ENCODE data around the gene PCED1A.

PCED1A gene, protein sequence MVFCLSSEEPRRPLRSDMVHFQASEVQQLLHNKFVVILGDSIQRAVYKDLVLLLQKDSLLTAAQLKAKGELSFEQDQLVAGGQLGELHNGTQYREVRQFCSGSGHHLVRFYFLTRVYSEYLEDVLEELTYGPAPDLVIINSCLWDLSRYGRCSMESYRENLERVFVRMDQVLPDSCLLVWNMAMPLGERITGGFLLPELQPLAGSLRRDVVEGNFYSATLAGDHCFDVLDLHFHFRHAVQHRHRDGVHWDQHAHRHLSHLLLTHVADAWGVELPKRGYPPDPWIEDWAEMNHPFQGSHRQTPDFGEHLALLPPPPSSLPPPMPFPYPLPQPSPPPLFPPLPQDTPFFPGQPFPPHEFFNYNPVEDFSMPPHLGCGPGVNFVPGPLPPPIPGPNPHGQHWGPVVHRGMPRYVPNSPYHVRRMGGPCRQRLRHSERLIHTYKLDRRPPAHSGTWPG

DNA sequence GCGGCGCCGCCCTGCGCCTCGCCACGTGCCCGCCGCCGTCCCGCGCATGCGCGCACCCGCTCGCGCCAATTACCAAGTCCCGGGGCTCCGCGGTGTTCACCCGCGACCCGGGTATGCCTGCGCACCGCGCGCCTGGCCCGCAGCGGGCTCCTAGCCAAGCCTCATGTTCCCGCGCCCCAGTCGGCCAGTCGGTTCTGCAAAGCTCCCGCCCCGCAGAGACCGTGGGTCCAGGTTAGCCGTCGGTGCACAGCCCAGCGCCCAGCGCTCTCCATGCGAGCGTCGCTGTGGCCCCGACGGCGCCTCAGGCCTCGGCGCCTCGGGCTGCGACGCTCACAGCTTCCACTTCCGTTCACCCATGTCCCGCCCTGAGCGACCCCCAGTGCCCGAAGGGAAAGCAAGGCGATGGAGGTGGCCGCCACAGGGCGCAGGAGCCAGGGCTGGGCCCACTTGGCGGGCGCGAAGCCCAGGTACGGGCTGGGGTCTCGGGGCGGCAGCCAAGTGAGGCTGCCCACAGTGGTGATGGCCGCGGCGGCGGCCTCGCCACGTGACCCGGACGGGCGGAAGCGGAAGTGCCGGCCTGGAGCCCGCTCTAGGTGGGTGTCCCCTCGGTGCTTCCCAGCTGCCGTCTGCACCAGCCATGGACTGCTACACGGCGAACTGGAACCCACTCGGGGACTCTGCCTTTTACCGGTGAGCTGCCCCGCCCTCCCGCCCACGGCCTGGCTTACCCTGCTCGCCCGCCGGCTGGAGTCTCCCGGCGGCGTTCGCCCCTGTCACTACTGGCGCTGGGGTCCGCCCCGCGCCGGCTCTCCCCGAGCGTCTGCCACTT, at the start of gene PCED1A, which contains the start of gene VPS16:
Gene PCED1A (minus strand): TSS at position 518 of the 829 bp plus-strand sequence. CDS start 743 bp downstream, outside the sequence.
Gene VPS16 (plus strand): TSS at position 608 of the 829 bp plus-strand sequence. CDS start 30 bp downstream, at position 638.
- peak; percentile 60 for DNase-seq (ENCODE audit: low read depth)

DNA sequence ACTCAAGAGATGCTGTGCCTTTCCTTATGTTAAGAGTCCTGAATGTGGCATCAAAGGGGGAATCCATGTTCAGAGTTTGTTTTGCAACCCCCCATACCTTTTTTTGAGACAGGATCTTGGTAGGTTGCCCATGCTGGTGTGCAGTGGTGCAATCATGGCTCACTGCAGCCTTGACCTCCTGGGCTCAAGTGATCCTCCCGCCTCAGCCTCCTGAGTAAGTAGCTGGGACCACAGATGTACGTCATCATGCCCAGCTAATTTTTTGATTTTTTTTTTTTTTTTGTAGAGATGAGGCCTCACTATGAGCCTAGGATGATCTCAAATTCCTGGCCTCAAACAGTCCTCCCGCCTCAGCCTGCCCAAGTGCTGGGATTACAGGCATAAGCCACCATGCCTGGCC, 49.3 kb upstream of the PCED1A start:
- DNase-seq (ENCODE audit: low read depth): no peak

DNA sequence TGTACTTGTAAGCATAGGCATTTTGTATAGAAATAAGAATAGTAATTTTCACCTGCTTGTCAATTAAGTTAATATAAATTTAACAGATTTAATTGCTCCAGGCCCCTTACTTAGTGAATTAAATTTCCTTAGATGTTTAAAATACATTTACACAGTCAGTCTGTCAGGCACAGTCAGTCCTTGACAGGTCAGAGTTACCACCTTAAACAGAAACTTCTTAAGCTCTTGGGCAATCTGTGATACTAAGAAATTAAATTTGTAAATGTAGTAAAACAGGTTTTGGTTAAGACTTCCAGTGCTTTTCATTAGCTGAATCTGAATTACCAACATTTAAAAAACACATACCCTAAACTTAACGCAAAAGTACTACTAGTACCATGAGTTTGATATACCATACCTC, 48.8 kb upstream of the PCED1A start:
- DNase-seq (ENCODE audit: low read depth): no peak

DNA sequence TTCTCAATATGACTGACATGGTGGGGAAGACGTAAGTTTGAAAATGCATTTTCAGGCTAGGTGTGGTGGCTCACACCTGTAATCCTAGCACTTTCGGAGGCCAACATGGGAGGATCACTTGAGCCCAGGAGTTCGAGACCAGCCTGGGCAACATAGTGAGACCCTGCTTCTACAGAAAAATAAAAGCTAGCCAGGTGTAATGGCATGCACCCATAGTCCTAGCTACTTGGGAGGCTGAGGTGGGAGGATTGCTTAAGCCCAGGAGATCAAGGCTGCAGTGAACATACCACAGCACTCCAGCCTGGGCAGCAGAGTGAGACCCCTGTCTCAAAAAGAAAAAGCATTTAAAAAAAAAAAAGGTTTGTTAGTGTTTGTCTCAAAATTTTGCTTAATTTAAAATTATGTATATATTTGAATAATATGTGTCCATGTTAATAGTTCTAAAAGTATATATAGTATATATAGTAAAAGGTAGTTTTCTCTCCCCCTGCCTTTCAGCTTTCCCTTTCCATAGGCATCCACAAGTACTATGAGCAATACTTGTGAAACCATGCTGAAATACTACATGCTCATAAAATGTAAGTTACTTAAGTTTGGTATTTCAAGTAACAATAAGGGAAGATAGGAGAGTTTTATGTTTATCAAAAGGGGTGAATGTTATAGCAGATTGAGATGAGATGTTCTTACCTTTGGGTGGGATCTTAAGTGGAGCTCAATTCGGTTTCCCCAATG, 47.9 kb upstream of the PCED1A start:
- DNase-seq (ENCODE audit: low read depth): no peak

DNA sequence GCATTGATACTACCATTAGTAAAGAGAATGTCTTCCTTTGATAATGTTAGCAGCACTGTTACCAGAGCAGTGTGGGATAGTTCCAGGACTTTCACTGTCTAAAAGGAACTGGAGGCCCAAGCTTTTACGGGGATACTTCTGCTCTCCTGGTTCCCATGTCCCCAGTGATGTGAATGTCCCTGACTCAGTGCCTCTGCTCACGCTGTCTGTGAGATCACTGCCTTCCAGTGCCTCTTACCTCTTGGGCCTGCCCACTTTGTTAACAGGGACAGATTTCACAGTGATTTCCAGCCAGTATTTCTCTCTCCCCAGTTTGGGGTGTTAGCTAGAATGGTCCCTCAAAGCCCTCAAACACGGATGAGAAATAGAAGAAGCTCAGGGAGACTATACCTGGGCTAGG, 47.3 kb upstream of the PCED1A start:
- DNase-seq (ENCODE audit: low read depth): no peak

DNA sequence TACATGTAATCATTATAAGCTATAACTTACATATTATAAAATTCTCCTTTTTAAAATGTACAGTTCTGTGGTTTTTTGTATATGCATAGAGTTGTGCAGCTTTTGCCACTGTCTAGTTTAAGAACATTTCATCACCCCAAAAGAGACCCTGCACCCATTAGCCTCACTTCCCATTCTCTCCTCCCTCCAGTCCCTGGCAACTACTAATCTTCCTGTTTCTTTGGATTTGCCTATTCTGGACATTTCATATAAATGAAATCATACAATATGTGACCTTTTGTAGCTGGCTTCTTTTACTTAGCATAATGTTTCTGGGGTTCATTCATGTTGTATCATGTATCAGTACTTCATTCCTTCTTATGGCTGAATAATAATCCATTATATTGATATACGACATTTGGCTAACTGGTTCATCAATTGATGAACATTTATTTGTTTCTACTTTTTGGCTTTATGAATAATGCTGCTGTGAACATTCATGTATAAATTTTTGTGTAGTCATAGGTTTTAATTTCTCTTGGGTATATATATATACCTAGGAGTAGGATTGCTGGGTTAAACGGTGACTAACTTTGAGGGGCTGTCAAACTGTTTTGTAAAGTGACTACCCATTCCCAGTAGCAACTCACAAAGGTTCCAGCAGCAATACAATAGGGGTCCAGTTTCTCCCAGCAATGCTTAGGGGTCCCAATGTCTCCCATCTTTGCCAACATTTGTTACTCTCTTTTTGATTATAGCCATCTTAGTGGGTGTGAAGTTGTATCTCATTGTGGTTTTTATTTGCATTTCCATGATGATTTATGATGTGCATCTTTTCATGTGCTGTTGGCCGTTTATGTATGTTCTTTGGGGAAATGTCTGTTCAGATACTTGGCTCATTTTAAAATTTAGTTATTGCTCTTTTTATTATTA, 43.5 kb upstream of the PCED1A start:
- no peak for DNase-seq (ENCODE audit: low read depth)

DNA sequence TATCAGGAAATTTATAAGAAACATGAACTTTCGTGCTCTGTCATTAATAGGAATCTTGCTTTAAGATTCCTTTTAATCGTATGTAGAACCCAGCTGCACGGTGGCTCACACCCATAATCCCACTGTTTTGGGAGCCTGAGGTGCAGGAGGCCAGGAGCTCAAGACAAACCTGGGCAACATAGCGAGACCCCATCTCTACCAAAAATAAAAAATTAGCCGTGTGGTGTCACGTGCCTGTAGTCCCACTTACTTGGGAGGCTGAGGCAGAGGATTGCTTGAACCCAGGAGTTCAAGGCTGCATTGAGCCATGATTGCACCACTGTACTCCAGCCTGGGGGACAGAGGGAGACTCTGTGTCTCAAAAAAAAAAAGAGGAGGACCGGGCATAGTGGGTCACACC, 40.2 kb upstream of the PCED1A start:
- no peak for DNase-seq (ENCODE audit: low read depth)

DNA sequence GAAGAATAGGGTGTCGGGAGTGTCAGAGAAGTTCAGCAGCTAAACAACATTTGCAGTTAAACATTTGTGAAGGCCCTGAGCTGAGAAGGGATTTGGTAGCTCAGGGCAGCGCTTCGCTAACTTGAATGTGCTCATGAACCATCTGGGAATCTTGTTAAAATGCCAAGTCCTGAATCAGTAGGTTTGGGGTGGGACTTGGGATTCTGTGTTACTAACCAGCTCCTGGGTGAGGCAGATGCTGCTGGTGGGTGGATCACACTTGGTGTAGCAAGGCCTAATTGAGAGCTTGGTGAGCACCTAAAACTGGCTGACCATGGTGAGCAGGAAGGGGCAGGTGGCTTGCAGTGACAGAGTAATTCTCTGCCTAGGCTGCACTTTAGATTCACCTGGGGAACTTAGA, 38.7 kb upstream of the PCED1A start:
- DNase-seq (ENCODE audit: low read depth): peak; percentile 82

DNA sequence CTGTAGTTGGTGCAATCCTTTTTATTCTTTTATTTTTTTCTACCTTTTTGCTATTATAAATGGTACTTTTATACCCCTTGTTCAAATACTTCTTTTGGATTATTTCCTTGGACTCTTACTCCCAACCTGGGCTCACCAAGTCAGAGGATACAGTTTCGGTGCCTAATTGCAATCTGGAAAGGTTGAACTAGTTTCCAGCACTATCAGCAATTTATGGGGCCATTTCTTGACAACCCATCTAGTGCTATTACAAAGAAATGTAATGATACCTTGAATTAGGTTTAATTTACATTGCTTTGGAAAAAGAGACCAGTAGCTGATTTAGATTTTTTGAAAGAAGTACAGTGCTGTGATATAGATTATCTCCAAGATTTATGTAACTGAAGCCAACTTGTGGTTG, 38.1 kb upstream of the PCED1A start:
- no peak for DNase-seq (ENCODE audit: low read depth)

DNA sequence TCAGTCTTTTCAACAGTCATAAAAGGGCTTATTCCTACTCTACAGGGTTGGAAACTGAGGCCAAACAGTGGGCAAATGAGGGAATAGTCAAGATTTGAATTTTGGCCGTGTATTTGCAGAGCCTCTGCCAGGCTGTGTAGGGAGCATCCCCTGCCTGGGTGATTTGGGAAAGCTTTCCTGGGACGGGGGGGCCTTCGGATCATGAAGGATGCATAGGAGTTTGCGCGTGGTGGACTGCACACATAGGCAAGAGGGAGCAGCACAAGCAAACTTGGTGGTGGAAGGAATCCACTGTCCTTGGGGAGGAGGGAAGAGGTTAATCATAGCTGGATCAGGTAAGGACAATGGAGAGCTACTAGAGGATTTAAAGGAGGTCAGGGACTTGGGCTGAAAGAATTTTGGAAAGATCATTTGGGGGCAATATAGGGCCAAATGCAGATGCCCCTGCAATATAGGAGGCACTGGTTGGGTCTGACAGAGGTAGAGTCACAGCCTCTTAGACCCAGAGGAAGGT, 35.3 kb upstream of the PCED1A start:
- no peak for DNase-seq (ENCODE audit: low read depth)

DNA sequence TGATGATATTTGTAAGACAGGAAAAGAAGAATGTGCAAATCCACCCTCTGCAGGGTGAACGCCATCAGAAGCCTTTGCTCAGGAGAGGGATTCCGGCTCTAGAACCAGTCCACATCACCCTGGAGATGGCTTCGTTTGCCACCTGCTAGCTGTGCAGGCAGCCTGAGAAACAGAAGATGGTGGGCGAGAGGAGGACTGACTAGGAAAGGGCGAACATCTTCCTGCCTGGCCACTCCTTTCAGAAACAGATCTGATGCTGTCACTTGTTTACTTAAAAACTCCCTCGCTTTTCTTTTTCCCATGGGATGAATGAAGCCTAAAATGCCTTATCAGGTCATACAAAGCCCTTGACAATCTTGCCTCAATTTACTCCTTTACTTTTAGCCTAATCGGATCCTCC, 34.0 kb upstream of the PCED1A start:
- DNase-seq (ENCODE audit: low read depth): no peak

DNA sequence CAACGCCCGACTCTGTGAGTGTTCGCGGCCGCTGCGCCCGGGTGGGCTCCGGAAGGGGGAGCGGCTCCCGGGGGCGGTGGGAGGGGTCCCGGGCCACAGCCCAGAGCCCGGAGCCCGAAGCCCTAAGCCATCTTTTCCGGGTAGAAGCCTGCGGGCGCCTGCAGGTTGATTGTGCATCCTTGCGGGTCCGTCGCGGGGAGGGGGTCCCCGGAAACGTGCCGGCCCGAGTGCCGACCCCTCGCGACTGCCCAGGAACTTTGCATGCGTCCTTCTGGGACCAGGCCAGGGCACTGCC, 33.2 kb upstream of the PCED1A start:
- DNase-seq (ENCODE audit: low read depth): no peak

DNA sequence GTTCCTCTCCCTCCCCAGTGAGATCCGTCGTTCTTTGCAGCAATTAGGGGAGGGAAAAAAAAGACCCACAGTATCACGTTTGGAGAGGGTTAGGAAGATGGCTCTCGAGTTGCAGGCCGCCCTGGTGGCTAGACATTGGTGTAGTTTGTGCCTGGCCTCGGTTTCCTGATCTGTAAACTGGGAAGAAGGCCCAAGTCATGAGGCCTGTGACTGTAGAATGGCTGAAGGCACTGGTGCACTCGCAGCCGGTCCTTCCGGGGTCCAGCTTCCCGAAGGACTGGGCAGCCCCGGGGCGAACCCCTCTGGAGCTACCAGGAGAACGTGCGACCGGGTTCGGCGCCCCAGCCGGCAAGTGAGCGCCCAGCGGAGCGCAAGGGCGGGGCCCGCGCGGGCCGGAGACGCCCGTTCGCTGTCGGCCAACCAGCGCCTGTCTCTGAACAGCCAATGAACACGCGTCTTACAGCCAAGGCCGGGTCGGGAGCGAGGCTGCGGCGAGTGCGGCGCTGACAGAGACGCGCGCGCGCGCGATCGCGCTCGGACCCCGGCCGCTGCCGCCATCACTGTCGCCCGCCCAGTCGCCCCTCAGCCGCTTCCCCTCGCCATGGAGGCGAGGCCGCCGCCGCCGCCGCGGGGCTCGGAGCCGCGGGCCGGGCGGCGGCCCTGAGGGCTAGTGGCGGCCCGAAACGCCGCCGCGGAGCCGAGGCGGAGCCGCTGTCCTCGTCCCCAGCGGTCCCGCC, 32.7 kb upstream of the PCED1A start, which contains the start of gene PTPRA:
Gene PTPRA (plus strand): TSS at position 472 of the 737 bp plus-strand sequence. CDS start 90,797 bp downstream, outside the sequence.
- DNase-seq (ENCODE audit: low read depth): peak; percentile 78

DNA sequence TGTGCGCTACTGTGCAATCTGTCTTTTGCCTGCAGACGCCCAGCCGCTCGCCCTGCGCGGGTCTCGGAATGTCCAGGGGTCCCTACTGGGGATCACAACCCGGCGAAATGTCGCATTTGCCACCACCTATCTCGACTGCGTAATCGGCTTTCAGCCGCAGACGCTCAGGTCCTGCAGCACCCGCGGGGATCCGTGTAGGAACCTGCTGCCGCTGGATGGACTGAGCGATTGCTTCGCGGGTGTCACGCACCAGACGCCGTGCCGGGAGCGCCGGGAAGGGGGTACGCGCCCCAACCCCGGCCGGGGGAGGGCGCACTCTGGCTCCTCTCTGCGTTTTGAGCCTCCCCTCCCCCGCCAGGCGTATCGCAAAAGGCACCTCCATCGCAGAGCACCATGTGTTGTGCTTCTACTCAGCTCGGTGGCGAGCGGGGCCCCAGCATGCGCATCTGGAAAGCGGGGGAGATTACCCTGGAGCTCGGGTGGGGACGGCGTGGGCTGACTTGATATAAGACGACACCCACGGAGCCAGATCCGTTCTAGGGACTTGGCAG, 32.1 kb upstream of the PCED1A start:
- DNase-seq (ENCODE audit: low read depth): no peak

DNA sequence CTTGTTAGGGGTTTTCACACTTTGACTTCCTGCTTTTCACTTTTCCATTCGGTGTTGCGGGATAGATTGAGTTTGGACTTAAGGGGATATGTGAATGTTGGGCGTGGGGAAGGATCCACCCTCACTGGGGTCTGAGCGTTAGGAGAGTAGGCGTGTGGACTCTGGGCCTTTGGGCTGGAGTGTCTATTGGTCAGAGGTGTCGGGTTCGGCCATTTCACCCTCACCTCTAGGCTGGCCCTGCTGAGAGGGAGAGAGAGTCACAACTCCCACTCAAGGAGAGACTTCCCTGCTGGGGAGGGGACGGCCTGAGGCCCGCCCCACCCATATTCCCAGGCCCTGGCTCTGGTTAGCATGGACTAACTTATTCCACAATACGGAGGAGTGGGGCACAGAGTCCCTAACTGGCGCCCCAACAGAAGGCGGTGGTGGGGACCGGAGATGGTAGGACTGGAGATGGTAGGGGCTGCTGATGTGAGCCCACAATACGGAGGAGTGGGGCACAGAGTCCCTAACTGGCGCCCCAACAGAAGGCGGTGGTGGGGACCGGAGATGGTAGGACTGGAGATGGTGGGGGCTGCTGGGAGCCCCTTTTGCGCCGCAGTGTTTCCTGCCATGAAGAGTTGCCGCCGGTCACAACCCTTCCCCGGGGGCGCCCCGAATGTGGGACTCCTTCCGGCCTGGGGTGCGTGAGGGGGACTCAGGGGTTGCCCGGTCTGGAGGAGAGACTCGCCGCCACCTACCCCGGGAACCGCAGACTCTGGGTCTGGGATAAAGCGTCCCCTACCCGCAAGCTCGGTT, 31.4 kb upstream of the PCED1A start:
- DNase-seq (ENCODE audit: low read depth): no peak

DNA sequence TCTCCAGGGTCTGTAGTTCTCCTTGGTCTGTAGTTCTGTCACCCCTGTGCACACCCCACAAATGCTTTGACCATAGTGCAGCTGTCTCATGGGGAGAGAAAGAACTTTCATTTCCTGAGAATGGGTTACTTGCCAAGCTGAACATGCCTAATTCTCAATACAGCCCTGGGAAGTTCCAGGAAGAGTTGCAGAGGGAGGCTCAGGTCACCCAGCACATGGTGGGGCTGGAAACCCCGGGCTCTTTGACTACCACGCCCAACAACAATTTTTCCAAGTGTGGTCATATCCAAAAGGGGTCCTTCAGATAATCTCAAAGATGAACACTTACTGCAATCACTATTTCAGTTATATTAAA, 30.6 kb upstream of the PCED1A start:
- no peak for DNase-seq (ENCODE audit: low read depth)

DNA sequence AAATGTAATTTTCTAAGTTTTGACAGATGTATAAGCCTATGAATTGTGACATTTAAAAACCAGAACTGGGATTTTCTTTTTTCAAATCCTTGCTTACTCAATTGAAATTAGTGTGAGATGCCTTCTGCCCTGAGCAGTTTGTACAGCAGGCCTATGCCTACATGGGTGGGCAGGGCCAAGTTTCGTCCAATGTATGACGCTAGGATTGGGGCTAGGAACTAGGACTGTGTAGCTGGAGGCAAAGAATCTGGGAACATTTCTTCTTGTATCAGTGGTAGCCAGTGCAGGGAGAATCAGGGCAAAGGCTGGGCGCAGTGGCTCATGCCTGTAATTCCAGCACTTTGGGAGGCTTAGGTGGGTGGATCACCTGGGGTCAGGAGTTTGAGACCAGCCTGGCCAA, 28.9 kb upstream of the PCED1A start:
- no peak for DNase-seq (ENCODE audit: low read depth)

DNA sequence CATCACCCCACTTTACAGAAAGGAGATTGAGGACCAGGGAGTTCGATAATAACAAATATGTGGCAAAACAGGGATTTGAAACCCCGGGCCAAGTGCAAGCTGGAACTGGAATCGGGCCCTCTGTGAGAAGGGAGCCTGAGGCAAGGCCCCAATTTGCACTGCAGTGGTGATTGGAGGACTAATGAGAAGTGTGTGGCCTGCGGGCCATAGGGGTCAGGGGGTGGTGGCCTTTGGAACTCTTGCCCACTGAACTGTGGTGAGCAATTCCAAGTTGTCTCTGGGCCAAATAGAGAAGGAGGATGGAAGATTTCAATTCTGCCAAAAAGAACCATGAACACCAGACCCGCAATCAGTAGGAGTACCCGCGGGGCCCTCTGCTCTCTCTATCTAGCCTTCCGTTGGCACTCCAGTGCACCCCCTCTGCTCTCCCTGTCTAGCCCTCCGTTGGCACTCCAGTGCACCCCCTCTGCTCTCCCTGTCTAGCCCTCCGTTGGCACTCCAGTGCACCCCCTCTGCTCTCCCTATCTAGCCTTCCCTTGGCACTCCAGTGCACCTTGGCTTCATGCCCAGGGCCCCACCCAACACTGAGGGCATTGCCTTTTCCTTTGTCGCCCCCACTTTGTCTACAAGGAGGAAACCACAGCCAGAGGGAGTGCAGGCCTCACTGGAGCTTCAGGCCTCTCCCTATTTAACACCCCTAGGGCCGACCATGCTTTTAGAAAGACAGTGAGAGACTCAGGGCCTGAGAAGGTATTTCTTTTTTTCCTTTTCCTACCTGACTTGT, 26.8 kb upstream of the PCED1A start:
- no peak for DNase-seq (ENCODE audit: low read depth)

DNA sequence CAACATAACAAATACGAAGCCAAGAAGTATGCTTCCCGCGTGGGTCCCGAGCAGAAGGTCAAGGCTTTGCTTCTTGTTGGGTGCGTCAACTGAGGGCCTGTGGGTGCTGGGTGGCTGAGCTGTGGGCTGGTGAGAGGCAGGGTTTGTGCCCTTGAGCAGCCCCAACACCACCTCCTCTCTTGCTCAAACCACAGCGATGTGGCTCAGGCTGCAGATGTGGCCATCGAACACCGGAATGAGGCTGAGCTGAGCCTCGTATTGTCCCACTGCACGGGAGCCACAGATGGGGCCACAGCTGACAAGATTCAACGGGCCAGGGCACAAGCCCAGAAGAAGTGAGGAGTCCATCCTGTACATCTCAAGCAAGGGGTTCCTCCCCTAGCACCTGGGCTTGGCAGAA, 25.8 kb upstream of the PCED1A start:
- no peak for DNase-seq (ENCODE audit: low read depth)
